Ovary (tissue), 3 donors: Measurements from ENCODE around the gene KCNQ4.

Experiments
- CTCF ChIP-seq, 3 donors: fragments of 450-650 bp in 2 of 3; fragments of 200-600 bp in 1 of 3; IDR thresholded peaks; one replicate each; pipeline versions ENCODE4 v1.5.1 to v1.8.0; 2016 to 2022; ENCODE audit warnings: antibody characterized with exemption in 3 of 3, mild to moderate bottlenecking in 1 of 3
- EP300 ChIP-seq: sonication (generic); formaldehyde crosslinking; IDR thresholded peaks from one replicate; pipeline ENCODE4 v1.6.1; 2017; ENCODE audit warnings: antibody characterized with exemption
- POLR2A ChIP-seq: fragments of 450-650 bp; IDR thresholded peaks from one replicate; pipeline ENCODE4 v1.6.1; 2017; ENCODE audit warnings: antibody characterized with exemption, mild to moderate bottlenecking, moderate library complexity
- donor health status: DM: no; HTN: no; CAD: no.

DNA sequence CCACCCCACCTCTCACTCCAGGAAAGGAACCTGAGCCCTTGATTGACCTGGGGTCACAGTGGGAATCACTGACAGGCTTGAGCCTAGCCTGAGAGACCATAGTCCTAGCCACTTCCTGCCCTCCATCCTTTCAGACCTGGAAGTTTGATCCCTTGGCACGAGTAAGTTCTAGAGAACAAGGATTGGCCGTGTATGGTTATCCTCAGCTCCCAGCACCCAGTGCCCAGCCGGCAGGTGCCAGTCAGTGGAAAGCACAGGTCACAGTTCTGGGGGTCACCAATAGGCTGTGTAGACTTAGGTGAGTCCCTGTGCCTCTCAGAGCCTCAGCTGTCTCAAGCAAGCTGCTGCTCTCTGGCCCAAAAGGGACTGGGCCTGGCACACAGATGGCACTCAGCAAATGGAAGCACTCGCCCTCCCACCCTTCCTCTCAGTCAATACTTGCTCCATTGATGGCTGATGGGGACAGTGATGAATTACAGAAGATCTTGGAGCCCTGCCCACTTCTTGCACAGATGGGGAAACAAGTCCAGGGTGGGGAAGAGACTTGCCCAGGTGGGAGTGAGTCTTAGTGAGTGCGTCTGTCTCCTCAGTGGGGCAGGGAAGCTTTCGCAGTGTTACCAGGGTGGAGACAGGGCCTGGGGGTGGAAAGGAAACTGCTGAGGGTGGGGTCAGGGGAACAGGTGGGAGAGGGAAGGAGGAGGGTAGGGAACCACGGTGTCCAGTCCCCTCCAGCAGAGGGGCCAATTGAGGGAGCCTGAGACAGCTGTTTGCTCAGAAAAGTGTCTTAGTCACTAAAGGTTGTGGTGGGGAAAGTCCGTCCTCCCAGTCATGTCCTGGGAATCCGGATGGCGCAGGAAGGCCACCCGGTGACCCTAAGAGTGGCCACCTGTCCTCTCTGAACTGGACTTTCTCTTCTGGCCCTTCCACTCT is 2.6 kb upstream of the KCNQ4 start:
- TF ChIP-seq CTCF (IDR thresholded peaks at IDR 0.05) (no peak), EP300 (no peak), POLR2A (no peak)
